Measurements from ENCODE around the gene SLC18A2. TPM values are rescaled to one million over a fixed set of nuclear protein-coding genes. Genes with fewer than 3 reads are reported as not detected.

The SLC18A2 gene
- total and polyA plus RNA-seq, 9 of the 15 experiments (the other 6 are each of a cell fraction or from before 2014, with no cell fraction given): 0.03 to 5.4 (median 0.40) TPM

GRCh38 chr10:117275121-117275520 is 34.2 kb downstream of the SLC18A2 start (continued):
- peak; percentile 17; the same call in 1 of the 2 replicates for TF ChIP-seq TEAD4 (IDR thresholded peaks at IDR 0.05; ENCODE audit: low read length)
- no peak for TF ChIP-seq TEAD4 (CRISPR knock-in tag; IDR thresholded peaks at IDR 0.05; ENCODE audit: borderline replicate concordance)
- TF ChIP-seq PKNOX1 (IDR thresholded peaks at IDR 0.05): peak; percentile 66
- no peak for TF ChIP-seq HDAC3 (IDR thresholded peaks at IDR 0.05; ENCODE audit: borderline replicate concordance, partially characterized antibody)
- no peak for TF ChIP-seq MTA1 (IDR thresholded peaks at IDR 0.05; ENCODE audit: borderline replicate concordance)
- TF ChIP-seq ZNF766 (CRISPR knock-in tag; conservative IDR thresholded peaks at IDR 0.05): peak; percentile 63; the same call in 1 of the 2 replicates
- TF ChIP-seq THRB (CRISPR knock-in tag; conservative IDR thresholded peaks at IDR 0.05): no peak
- no peak for TF ChIP-seq ZNF197 (CRISPR knock-in tag; IDR thresholded peaks at IDR 0.05; ENCODE audit: low read depth)
- TF ChIP-seq PBX2 (CRISPR knock-in tag; IDR thresholded peaks at IDR 0.05; ENCODE audit: low read depth): no peak
- TF ChIP-seq PBX2 (tag; conservative IDR thresholded peaks at IDR 0.05; ENCODE audit: low read depth): peak; percentile 85
- no peak for TF ChIP-seq HMGN3 (IDR thresholded peaks at IDR 0.05; ENCODE audit: borderline replicate concordance, extremely low read depth, insufficient read length, low read depth, low read length)
- peak; percentile 93 for TF ChIP-seq MEIS2 (IDR thresholded peaks at IDR 0.05; ENCODE audit: partially characterized antibody)
- TF ChIP-seq CBFA2T2 (conservative IDR thresholded peaks at IDR 0.05): 0 out of 2 replicates have a peak, but pooled peaks have one; percentile 5
- TF ChIP-seq CC2D1A (IDR thresholded peaks at IDR 0.05): no peak
- TF ChIP-seq SOX6 (IDR thresholded peaks at IDR 0.05): peak; percentile 64; the same call in 1 of the 2 replicates
- no peak for TF ChIP-seq RB1 (IDR thresholded peaks at IDR 0.05; ENCODE audit: low read depth)
- peak; percentile 57; the same call in 1 of the 2 replicates for TF ChIP-seq EP300 (IDR thresholded peaks at IDR 0.05; ENCODE audit: low read length)
- no peak for TF ChIP-seq POLR2AphosphoS2 (IDR thresholded peaks at IDR 0.05; ENCODE audit: low read length)
